HG03432 (cell line): ENCODE results near the gene GDF2.

Experiments
- ATAC-seq: cut with Tn5 transposase; IDR thresholded peaks from one replicate; pipeline ENCODE4 v1.9.1; 2021; ENCODE audit warnings: mild to moderate bottlenecking, moderate library complexity; ENCODE audit not compliant: unreplicated experiment

Gene GDF2

DNA sequence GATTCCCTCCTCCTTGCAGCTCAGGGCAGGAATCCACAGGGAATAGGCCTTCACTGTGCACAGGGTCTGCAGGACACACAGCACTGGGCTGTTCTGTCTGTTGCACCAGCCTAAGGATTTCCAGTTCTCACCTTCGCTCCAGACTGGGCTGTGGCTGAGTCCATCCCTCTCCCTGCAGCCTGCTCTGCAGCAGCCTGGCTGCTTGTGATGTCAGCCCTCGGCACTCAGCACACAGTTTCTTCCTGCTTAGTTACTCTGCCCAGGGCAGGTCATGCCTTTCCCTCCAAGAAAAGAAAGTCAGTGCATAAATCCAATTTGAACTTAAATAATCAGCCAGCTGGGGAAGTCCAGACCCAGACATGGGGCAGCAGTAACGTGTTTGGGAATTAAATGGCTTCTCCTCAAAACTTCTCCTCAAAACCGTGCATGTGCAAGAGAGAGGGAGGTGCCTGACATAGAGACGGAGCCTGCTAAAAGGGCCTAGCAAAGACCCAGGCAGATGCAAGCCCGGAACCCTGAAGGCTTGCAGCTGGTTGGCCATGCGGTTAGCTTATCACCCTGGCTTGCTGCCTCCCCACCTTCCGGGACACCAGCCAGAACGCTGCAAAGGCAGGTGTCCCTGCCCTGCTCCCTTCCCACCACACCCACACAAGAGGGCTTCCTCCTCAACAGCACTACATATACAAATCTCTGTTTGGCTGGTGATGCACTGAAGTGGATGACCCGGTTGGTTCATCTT, 10.9 kb upstream of the GDF2 start:
- ATAC-seq = no peak

DNA sequence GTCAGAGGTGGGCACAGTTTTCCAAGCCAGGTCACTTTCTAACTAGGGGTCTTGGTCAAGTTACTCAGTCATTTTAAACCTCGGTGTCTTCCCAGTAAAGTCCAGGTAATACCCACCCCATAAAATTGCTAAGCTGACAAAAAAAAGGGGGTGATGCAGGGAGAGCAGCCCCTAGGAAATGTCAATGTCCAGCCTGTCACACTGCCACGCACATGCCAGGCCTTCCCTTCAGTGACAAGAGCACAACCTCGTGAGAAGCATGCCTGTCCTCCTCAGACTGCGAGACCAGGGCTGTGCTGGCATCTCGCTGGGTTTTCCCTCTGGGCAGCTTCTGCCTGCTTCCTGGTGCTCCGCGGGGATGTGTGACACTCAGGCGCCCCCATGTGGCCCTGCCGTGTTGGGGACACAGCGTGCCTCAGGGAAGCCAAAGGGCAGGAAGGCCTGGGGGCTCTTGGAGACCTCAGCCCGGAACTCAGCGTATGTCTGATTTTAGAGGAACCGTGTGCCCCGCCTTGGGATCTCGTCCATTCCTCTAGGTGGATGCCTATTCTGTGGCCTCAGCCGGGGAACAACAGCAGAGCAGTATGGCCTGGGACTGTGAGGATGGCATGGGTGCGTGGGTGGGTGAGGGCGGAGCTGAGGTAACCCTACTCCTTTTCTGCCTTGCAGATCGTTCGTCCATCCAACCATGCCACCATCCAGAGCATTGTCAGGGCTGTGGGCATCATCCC, 10.2 kb upstream of the GDF2 start:
- peak; percentile 83 for ATAC-seq

DNA sequence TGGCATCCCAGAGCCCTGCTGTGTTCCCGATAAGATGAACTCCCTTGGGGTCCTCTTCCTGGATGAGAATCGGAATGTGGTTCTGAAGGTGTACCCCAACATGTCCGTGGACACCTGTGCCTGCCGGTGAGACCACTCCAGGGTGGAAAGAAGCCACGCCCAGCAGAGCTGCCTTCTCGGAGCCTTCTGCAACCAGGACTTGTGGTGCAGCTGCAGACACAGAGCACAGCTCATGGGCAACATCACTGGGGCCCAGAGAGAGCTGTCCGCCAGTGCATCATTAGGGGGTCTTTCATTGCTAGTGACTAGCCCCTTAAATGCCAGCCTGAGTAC, 9.6 kb upstream of the GDF2 start:
- ATAC-seq = no peak

DNA sequence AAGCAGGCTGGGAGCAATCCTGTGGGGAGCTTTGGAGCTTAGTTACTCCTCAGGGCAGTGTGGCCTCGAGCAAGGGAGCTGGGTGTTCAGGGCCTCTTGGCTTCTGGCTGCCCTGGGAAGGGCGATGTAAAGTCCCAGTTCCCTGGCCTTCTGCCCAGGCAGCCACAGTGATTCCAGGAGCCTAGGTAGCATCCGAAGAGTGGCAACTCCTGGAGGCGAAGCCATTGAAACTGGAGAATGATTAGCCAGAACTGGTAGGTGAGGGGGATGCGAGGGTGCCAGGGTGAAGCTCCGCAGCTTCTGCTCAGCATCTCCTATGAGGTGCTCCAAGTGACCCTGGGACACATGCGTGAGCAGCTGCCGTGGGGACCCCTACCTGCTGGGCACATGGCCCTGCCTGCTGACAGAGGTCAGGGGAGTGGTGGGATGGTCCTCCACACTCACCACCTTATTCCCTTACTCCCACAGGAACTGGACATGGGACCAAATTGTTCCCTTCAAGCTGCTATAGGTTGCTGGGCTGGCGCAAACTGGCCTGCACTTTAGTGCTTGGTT, 7.8 kb upstream of the GDF2 start:
- no peak for ATAC-seq

DNA sequence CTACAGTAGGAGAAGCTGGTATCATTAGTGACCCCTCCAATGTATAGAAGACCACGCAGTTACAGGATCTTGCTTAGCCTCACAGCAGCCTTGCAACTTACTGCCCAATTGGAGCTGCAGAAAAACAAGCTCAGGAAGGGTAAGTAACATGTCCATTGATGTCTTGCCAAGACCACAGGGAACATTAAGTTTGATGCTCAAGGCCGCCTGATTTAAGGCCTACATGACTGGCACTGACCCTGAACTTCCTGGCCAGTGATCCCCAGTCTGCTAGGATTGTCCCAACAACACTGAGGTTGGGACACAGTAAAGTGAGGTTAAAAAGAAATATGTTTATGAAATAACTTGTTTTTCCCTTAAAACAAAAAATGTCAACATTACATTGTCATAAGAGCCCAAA, 6.8 kb upstream of the GDF2 start:
- ATAC-seq = no peak

DNA sequence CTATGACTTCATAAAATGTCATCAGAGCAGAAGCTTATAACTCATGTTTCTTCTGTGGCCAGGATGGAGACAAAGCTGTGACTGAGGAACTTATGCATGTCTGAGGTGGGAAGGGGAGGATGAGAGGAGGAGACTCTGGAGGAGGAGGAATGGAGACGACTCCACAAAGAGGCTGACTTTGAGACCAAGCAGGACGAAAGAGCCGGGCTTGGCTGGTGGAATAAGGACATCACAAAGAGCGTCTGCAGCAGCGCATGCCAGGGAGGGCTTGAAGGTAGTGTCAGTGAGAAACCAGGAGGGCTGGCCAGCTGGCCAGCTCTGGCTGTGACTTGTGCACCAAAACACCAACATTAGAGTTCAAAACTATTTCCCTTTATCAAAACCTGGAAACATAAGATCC, 6.1 kb upstream of the GDF2 start:
- no peak for ATAC-seq

DNA sequence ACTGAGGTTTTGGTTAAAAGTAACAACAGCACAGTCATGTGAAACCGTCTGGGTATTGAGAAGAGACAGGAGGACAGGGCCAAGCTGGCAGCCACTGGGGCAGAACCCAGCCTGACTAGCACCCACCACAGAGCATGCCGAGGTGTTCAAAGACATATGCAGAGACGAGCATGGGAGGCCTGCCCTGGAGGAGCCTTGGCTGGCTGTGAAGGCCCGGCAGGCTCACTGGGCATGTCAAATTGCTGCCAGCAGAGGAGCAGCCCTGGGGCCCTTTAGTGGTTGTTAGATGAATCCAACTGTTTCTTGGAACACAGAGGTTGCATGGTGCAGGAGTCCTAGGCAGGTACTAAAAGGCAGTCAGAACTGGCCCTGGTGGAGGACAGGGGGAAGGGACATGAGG, 5.0 kb upstream of the GDF2 start:
- ATAC-seq = no peak

DNA sequence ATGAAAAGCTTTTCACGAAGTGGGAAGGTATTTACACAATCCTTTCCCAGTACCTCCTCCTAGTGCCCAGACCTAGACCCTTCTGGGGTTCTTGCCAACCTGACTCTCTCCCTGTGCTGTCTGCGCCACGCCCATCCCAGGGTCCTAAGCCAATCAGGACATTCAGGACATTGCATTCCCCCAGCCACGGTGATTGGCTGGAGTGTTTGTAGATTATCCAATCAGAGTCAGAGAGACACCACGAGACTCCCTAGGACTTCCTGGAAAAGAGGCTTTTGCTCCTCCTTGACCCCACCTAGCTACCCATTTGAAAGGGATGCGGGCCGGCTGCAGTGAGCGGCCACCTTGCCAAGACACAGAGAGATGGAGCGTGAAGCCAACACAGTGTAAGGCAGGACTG, 3.5 kb upstream of the GDF2 start:
- ATAC-seq = no peak

DNA sequence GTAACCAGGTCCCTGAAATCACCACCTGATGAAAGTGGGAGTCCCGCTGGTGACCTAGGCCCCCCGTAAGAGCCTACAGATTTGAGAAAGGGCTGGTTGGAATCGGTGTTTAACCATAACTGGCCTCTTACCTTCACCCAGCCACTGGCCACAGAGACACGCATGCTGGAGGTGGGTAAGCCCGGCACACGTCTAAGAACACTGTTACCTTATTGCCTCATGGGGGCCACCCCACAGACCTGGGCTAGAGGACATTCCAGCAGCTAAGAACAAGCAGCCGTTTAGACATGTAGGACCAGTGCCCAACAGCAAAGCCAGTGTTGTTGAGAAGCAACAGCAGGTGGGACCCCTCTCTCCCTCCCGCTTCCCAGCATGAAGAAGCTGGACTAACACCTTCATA, 2.5 kb upstream of the GDF2 start:
- no peak for ATAC-seq

DNA sequence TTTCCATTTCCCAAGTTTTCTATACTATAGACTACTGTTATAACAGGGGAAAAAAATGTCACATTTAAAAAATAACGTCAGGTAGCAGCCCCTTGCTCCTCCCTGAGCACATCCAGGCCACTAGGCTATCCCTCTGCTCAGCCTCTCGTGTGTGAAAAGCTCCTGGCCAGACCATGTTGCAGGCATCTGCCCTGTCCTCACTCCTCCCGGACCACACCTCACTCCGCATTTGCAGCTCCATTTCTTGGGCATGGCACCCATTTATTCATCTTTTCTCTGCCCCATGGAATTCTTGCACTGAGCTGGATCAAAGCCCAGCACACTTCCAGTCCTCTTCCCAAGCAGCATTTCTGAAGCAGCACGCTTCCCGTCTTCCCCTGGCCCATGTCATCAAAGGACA, 1.4 kb upstream of the GDF2 start:
- ATAC-seq = no peak

DNA sequence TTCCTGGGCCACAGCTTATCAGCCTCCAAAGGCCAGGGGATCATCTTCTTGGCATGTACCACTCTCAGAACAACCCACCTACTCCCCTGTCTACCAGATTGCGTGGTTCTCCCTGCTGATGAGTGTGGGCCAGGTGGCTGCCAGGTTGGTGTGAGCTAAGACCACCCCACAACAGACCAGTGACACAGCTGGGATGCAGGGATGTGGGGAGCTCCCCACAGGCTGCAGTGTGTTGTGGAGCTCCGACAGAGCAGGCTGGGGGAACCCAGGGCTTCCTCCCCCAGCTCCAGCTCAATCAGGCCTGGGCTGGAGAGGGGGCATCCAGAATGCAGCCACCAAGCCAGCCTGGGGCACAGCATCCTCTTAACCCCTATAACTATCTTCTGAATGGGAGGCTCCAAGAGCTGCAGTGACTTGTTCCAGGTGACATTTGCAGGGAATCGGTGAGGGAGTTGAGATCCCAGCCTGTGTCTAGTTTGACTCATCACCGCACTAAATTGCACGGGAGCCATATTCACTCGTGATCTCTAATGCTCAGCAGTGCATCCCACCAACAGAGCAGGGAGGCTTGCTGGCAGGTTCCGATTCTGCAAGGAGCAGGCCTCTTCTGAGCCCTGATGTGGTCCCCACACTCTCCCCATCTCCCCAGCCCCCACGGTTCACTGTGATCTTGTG, 596 bp upstream of the GDF2 start:
- no peak for ATAC-seq

DNA sequence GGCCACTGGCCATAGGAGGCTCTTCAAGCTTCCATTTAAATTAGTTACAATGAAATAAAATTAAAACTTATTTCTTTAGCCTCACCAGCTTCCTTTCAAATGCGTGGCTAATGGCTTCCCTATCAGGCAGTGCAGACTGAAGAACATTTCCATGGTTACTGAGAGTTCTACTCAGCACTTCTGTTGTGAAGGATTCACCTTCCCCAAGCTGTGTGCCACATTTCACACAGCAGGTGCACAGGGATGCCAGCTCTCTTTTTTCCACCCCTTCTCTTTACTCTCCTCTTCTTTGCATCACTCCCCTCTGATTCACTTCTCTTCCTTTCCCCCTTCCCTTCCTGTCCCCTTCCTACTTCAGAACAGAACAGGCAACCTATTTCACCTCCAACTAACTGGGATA, 833 bp downstream of the GDF2 start:
- ATAC-seq = no peak

DNA sequence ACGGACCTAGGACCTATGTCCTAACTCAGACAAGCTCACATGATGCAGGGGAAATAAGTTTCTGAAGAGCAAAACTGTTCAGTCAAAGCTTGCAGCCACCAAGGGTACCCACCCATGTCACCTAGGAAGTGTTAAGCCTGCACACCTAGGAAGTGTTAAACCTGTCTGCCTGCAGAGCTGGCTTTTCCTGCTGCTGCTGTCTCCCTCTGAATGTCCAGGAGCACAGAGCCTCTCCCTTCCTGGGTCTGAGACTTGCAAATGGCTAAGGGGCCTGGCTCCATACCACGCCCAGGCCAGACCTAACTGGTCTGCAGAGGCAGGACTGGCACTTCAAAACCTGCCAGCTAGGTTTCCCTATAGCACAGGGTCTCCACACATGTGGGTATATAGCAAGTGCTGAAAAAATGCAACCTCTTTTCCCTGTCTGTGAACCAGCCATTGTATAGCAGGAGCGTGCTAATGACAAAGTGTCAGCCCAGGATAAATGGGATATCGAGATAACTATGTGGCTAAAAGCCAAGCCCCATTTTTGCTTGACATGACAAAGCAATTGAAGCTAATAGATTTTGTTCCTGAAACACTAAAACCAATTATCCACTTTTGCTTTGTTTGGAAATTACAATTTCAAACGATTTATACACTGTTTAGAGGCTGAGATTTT, 1.5 kb downstream of the GDF2 start:
- ATAC-seq = no peak

DNA sequence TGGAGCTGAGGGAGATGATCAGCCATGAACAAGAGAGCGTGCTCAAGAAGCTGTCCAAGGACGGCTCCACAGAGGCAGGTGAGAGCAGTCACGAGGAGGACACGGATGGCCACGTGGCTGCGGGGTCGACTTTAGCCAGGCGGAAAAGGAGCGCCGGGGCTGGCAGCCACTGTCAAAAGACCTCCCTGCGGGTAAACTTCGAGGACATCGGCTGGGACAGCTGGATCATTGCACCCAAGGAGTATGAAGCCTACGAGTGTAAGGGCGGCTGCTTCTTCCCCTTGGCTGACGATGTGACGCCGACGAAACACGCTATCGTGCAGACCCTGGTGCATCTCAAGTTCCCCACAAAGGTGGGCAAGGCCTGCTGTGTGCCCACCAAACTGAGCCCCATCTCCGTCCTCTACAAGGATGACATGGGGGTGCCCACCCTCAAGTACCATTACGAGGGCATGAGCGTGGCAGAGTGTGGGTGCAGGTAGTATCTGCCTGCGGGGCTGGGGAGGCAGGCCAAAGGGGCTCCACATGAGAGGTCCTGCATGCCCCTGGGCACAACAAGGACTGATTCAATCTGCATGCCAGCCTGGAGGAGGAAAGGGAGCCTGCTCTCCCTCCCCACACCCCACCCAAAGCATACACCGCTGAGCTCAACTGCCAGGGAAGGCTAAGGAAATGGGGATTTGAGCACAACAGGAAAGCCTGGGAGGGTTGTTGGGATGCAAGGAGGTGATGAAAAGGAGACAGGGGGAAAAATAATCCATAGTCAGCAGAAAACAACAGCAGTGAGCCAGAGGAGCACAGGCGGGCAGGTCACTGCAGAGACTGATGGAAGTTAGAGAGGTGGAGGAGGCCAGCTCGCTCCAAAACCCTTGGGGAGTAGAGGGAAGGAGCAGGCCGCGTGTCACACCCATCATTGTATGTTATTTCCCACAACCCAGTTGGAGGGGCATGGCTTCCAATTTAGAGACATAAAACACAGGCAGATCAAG, 3.3 kb downstream of the GDF2 start:
- ATAC-seq = no peak

DNA sequence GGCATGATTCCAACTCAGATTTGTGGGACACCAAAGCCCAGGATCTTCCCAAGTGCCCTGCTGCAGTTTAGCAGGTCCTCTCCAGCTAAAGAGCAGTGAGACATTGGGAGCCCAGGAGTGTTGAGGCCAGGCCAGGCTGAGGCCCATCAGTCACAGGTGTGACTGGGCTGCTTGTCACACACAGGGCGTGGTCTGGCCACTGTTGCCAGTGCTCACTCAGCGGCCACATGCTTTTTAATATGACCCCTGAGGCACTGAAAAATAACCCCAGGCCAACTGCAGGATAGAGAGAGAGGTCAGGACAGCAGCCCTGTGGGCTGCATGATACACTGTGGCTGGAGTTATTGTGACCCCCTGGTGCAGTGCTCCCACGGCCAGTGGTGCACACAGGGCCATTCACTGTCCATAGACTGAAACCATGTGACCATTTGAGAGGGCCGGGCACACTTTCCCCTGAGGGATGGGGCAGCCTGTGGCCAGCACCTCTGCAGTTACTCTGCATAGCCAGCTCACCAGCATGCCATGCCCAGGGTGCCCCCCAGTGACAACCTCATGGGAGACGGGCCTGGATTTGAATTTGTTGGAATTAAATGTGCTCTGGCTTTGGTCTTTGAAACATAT, 4.2 kb downstream of the GDF2 start:
- no peak for ATAC-seq

DNA sequence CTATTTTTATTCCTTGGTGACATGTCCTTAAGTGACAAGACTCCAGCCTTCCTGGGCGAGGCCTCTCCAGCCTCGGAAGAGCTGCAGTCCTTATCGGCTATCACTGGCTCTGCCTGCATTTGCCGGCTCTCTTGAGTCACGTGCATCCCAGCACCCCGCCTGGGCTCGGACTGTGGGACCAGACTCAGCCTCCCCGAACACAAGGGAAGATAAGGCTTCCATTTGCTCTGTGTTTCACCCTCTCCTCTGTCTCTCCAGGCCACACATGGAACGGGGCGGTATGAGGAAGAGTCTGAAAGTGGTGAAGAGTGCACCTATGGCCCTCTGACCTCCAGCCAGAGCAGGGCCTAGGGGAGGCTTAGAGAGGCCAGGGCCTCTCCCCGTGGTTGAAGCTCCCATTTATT, 4.7 kb downstream of the GDF2 start:
- ATAC-seq = no peak

DNA sequence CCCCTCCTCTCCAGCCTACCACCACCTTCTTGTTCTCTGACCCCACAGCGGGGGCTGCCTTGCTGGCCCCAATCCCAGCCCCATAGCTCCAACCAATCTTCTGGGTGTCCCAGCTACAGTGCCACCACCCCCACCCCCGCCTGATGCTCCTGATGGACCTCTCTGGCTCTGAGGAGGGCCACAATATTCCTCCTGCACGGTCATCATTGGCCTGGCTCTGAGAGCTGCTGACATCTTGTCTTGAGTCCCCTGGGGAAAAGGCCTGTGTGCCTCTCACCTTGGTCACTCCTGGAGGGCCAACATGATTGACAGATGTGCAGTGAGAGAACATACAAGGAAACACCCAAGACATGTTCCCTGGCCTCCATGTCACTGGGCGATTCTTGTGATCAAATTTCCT, 7.6 kb downstream of the GDF2 start:
- no peak for ATAC-seq

DNA sequence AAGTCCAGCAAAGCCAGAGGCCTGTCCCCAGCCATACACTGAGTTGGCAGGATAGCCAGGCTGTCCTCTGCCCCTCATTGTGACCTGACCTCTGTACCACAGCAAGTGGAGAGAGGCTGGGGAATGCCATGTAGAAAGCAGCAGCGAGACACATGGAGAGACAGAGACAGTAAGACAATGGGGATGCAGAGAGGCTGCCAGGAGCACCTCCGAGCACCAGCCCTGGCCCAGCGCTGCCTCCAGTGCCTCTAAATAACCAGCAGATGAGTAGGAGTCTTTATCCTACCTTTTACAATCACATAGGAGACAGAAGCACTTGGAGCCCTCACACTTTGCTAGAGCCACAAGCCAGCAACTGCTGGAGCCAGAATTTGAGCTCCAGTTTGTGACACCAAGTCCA, 8.1 kb downstream of the GDF2 start:
- ATAC-seq = no peak

DNA sequence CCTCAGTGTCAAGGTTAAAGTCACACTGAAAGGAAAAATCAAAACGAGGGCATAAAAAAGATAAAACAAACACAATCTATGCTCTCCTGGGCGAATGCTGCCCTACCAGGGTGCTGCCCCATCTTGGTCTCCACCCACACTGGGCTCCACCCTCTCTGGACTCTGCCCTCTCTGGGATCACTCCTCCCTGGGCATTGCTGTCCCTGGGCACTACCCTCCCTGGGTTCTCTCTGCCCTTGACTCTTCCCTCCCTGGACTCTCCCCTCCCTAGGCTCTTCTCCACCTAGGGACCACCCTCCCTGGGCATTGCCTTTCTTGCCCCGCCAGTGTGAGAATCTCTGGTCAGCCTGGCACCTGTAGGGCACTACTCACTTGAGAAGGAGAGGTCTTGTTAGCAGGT, 8.6 kb downstream of the GDF2 start:
- ATAC-seq = no peak

DNA sequence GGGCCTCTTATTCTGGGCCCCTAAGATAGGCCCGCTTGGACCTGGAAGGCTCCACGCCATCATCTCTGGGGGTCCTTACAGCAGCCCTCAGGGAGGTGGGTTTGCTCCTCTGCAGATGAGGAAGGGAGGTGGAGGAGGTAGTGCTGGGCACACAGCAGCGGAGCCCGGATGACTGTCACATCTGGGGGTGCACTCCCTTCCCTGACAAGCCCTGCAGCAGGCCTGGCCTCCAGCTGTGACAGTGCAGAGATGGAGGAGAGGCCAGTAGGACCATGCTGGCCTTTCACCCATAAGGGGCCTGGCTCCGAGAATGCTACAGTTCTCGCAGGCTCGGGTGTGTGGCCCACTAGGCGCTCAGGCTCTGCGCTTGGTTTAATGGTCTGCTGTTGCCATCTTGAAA, 9.2 kb downstream of the GDF2 start:
- no peak for ATAC-seq
